HEK293T (cell line): ENCODE data around the gene PDE5A.
A peak's percentile ranks its signal among the peaks of the same experiment; 100 is the strongest.

Experiments
- CTCF ChIA-PET: fragments of 350-600 bp; formaldehyde crosslinking; extraction: SDS; loops from one replicate; lab custom pipeline; 2021; ENCODE audit warnings: antibody characterized with exemption, inconsistent platforms; lab: Yijun Ruan, JAX
- POLR2A ChIA-PET: fragments of 350-600 bp; formaldehyde crosslinking; extraction: SDS; loops from one replicate; lab custom pipeline; 2020; ENCODE audit warnings: antibody characterized with exemption, inconsistent platforms; lab: Yijun Ruan, JAX
- DNase-seq: peaks from one replicate; pipeline ENCODE4 v3.0.0; 2012; ENCODE audit warnings: mixed read lengths; ENCODE audit errors: extremely low spot score
- ARNT ChIP-seq: fragments of 450-650 bp; IDR thresholded peaks from 2 replicates; pipeline ENCODE4 v1.6.1; 2017; ENCODE audit warnings: mild to moderate bottlenecking
- BHLHE40 ChIP-seq: fragments of 450-650 bp; IDR thresholded peaks from 2 replicates; pipeline ENCODE4 v1.6.1; 2016; ENCODE audit warnings: mild to moderate bottlenecking, moderate library complexity, borderline replicate concordance
- CTBP1 ChIP-seq: fragments of 450-650 bp; IDR thresholded peaks from 2 replicates; pipeline ENCODE4 v1.6.1; 2016; ENCODE audit warnings: borderline replicate concordance
- ELF4 ChIP-seq: fragments of 450-650 bp; IDR thresholded peaks from 2 replicates; pipeline ENCODE4 v1.6.1; 2017; ENCODE audit warnings: antibody characterized with exemption
- FOXA1 ChIP-seq: fragments of 450-650 bp; IDR thresholded peaks from 2 replicates; pipeline ENCODE4 v1.6.1; 2016; ENCODE audit warnings: mild to moderate bottlenecking
- FOXK2 ChIP-seq: fragments of 450-650 bp; IDR thresholded peaks from 2 replicates; pipeline ENCODE4 v1.6.1; 2016; ENCODE audit warnings: mild to moderate bottlenecking
- FOXM1 ChIP-seq: fragments of 450-650 bp; IDR thresholded peaks from 2 replicates; pipeline ENCODE4 v1.6.1; 2017; ENCODE audit warnings: mild to moderate bottlenecking, borderline replicate concordance
- HDGF ChIP-seq: fragments of 450-650 bp; IDR thresholded peaks from 2 replicates; pipeline ENCODE4 v1.6.1; 2017; ENCODE audit warnings: antibody characterized with exemption, borderline replicate concordance
- L3MBTL2 ChIP-seq: fragments of 450-650 bp; conservative IDR thresholded peaks from 2 replicates; pipeline ENCODE4 v1.6.1; 2016; ENCODE audit warnings: mild to moderate bottlenecking
- LEF1 ChIP-seq: fragments of 450-650 bp; IDR thresholded peaks from 2 replicates; pipeline ENCODE4 v1.6.1; 2017; ENCODE audit warnings: mild to moderate bottlenecking, borderline replicate concordance
- NFRKB ChIP-seq: fragments of 450-650 bp; IDR thresholded peaks from 2 replicates; pipeline ENCODE4 v1.6.1; 2016; ENCODE audit warnings: mild to moderate bottlenecking, moderate library complexity
- PKNOX1 ChIP-seq: fragments of 450-650 bp; IDR thresholded peaks from 2 replicates; pipeline ENCODE4 v1.6.1; 2016
- SP1 ChIP-seq: fragments of 450-650 bp; IDR thresholded peaks from 2 replicates; pipeline ENCODE4 v1.6.1; 2017
- SUZ12 ChIP-seq: fragments of 450-650 bp; IDR thresholded peaks from 2 replicates; pipeline ENCODE4 v1.6.1; 2016; ENCODE audit warnings: mild to moderate bottlenecking
- TARDBP ChIP-seq: fragments of 450-650 bp; IDR thresholded peaks from 2 replicates; pipeline ENCODE4 v1.6.1; 2016
- ZNF384 ChIP-seq: fragments of 450-650 bp; IDR thresholded peaks from 2 replicates; pipeline ENCODE4 v1.6.1; 2016

The PDE5A gene

GRCh38 chr4:119629142-119629471 lies 503 bp upstream of the PDE5A start:
- ChIA-PET CTCF (interaction anchor here (0.7 to 2.5 kb wide), 8 partner anchors 31 to 427 kb away, joined by 3 to 9 read pairs (median 5); no protein-coding TSS in a partner anchor), POLR2A (interaction anchor here (0.9 to 2.5 kb wide), 11 partner anchors 9 to 437 kb away, joined by 3 to 10 read pairs (median 4); no protein-coding TSS in a partner anchor)
- DNase-seq, result no peak
- TF ChIP-seq LEF1, result no peak
- no peak for TF ChIP-seq ZNF384
- TF ChIP-seq PKNOX1, result no peak
- no peak for TF ChIP-seq HDGF
- TF ChIP-seq SUZ12, result no peak
- no peak for TF ChIP-seq BHLHE40
- TF ChIP-seq TARDBP, result no peak
- no peak for TF ChIP-seq SP1
- TF ChIP-seq NFRKB, result no peak
- no peak for TF ChIP-seq FOXA1
- no peak for TF ChIP-seq CTBP1
- TF ChIP-seq ARNT, result no peak
- TF ChIP-seq L3MBTL2, result no peak
- TF ChIP-seq ELF4, result no peak
- TF ChIP-seq FOXM1, result no peak
- TF ChIP-seq FOXK2, result no peak

GRCh38 chr4:119627267-119628255 lies 1.0 kb downstream of the PDE5A start:
- no peak for TF ChIP-seq ELF4
- TF ChIP-seq L3MBTL2, result peak; percentile 77
- CTCF ChIA-PET, result interaction anchor here (0.5 to 2.5 kb wide), 16 partner anchors 17 to 429 kb away, joined by 3 to 9 read pairs (median 3); no protein-coding TSS in a partner anchor
- peak; percentile 82 for DNase-seq
- POLR2A ChIA-PET, result interaction anchor here (0.7 to 2.5 kb wide), 11 partner anchors 14 to 438 kb away, joined by 3 to 10 read pairs (median 4); no protein-coding TSS in a partner anchor

- POLR2A ChIA-PET, result interaction anchor here (1.0 to 2.5 kb wide), 3 partner anchors 35 to 116 kb away, joined by 3 to 10 read pairs (median 4); no protein-coding TSS in a partner anchor
- TF ChIP-seq TARDBP (no peak), PKNOX1 (no peak), ARNT (no peak), BHLHE40 (no peak), ZNF384 (no peak), SUZ12 (no peak), SP1 (no peak), HDGF (no peak), FOXM1 (no peak), L3MBTL2 (no peak), FOXA1 (no peak), LEF1 (no peak), CTBP1 (no peak), NFRKB (no peak)
- CTCF ChIA-PET, result interaction anchor here (0.5 to 1.5 kb wide), 10 partner anchors 25 to 430 kb away, joined by 3 to 4 read pairs (median 3); no protein-coding TSS in a partner anchor
- DNase-seq, result no peak
Measured at GRCh38 chr4:119626943-119627266, 1.7 kb downstream of the PDE5A start.

GRCh38 chr4:119626420-119626819 lies 2.2 kb downstream of the PDE5A start:
- TF ChIP-seq CTBP1 (no peak), BHLHE40 (no peak), LEF1 (no peak), ELF4 (no peak), FOXK2 (no peak), ARNT (no peak), SUZ12 (no peak), TARDBP (no peak), NFRKB (no peak), L3MBTL2 (no peak), PKNOX1 (no peak), FOXA1 (no peak)
- ChIA-PET CTCF (interaction anchor here (0.5 to 1.5 kb wide), 10 partner anchors 25 to 430 kb away, joined by 3 to 4 read pairs (median 3); no protein-coding TSS in a partner anchor), POLR2A (interaction anchor here (1.2 to 2.5 kb wide), 2 partner anchors 109 to 117 kb away, joined by 3 to 10 read pairs; no protein-coding TSS in a partner anchor)

GRCh38 chr4:119625761-119626160 lies 2.8 kb downstream of the PDE5A start:
- POLR2A ChIA-PET, result no interaction called here
- TF ChIP-seq NFRKB, result no peak
- no peak for TF ChIP-seq ARNT
- no peak for TF ChIP-seq FOXA1
- TF ChIP-seq CTBP1, result no peak
- TF ChIP-seq ELF4, result no peak
- no peak for TF ChIP-seq LEF1
- no peak for TF ChIP-seq ZNF384
- no peak for TF ChIP-seq SUZ12
- no peak for TF ChIP-seq FOXM1
- TF ChIP-seq FOXK2, result no peak
- no peak for TF ChIP-seq TARDBP
- TF ChIP-seq BHLHE40, result no peak
- no peak for TF ChIP-seq PKNOX1
- no peak for TF ChIP-seq SP1
- no peak for TF ChIP-seq L3MBTL2
- no peak for TF ChIP-seq HDGF
- DNase-seq, result no peak
- CTCF ChIA-PET, result no interaction called here

More at GRCh38 chr4:119626420-119626819, 2.2 kb downstream of the PDE5A start:
- DNase-seq, result no peak
